ENCODE data around the gene BET1L.

DNA sequence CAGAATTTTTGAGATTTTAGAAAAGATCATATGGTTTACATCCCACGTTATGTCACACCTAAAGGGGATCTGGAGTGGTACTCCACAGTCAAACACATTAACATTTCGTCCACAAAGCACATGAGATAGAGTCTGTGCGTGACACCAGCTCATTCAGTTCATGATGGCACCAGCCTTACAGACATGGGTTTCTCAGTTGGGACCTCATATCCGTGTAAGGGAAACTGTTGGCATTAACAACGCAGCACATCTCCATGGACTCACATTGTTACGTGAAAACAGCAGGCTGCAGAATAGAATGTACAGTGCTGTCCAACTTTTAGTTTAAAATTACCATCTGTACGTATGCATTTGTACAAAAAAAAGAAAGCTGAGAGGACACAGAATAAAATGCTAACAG, 14.3 kb upstream of the BET1L start:
- TF ChIP-seq, protein P1, sequence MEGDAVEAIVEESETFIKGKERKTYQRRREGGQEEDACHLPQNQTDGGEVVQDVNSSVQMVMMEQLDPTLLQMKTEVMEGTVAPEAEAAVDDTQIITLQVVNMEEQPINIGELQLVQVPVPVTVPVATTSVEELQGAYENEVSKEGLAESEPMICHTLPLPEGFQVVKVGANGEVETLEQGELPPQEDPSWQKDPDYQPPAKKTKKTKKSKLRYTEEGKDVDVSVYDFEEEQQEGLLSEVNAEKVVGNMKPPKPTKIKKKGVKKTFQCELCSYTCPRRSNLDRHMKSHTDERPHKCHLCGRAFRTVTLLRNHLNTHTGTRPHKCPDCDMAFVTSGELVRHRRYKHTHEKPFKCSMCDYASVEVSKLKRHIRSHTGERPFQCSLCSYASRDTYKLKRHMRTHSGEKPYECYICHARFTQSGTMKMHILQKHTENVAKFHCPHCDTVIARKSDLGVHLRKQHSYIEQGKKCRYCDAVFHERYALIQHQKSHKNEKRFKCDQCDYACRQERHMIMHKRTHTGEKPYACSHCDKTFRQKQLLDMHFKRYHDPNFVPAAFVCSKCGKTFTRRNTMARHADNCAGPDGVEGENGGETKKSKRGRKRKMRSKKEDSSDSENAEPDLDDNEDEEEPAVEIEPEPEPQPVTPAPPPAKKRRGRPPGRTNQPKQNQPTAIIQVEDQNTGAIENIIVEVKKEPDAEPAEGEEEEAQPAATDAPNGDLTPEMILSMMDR (IDR thresholded peaks at IDR 0.05): no peak
- TF ChIP-seq POLR2A (IDR thresholded peaks at IDR 0.05): no peak
